Psoas muscle (tissue), 8 donors: ENCODE results near the gene JMJD4. TPM values are rescaled to one million over a fixed set of nuclear protein-coding genes. Genes with fewer than 3 reads are reported as not detected.

Source experiments
- ATAC-seq, 4 donors: fragments of 200-7000 bp; cut with Tn5 transposase; one replicate each; pipeline ENCODE4 v1.9.1; 2020; ENCODE audit warnings: moderate library complexity in 3 of 4, mild to moderate bottlenecking in 2 of 4
- DNase-seq, 2 donors: peaks; one replicate each; pipeline ENCODE4 v3.0.0-alpha.2; 2020
- H3K27ac ChIP-seq: fragments of 200-600 bp; one replicate; pipeline ENCODE4 v1.8.0; 2022
- H3K27me3 ChIP-seq, 3 donors: fragments of 200-600 bp in 1 of 3; one replicate each; pipeline versions ENCODE4 v1.6.1 to v1.8.0; 2013 to 2022; ENCODE audit warnings: low read length in 2 of 3, mild to moderate bottlenecking in 2 of 3, moderate library complexity in 1 of 3; ENCODE audit not compliant: insufficient read depth in 3 of 3
- H3K36me3 ChIP-seq, 2 donors: fragments of 200-600 bp in 1 of 2; one replicate each; pipeline versions ENCODE4 v1.6.1 to v1.8.0; 2013 to 2022; ENCODE audit warnings: low read depth in 1 of 2, mild to moderate bottlenecking in 1 of 2, moderate library complexity in 1 of 2; ENCODE audit not compliant: insufficient read depth in 1 of 2
- H3K4me1 ChIP-seq: fragments of 200-600 bp; one replicate; pipeline ENCODE4 v1.8.0; 2022
- H3K4me3 ChIP-seq: fragments of 200-600 bp; one replicate; pipeline ENCODE4 v1.8.0; 2022; ENCODE audit warnings: mild to moderate bottlenecking
- H3K9me3 ChIP-seq: fragments of 200-600 bp; one replicate; pipeline ENCODE4 v1.8.0; 2022
- WGBS, 3 donors: extraction: QIAGEN DNeasy Blood & Tissue Kit; methylation state at CpG; one replicate each; pipeline versions ENCODE4 v1.1.6 to v1.1.7; 2013; 5-methylcytosine and 5-hydroxymethylcytosine counted together
- intact Hi-C, 2 donors: fragments of 100-400 bp; cut with DNase I; formaldehyde crosslinking; loops; one replicate each; pipeline versions ENCODE4 v1.11.0 to v1.14.2; 2022
- polyA plus RNA-seq, 3 donors: library from polyadenylated mRNA; stranded (reverse); fragments of 200-250 nt; gene quantifications; one replicate each; pipeline ENCODE4 v1.2.3, GENCODE V29; 2013
- total RNA-seq, 4 donors: library from RNA; stranded (reverse); fragmentation: NEBNext Ultra II Directional in 2 of 4; extraction: Animal tissue kit (Norgen Biotek cat#: 25700) in 2 of 4; gene quantifications; one replicate each; pipeline versions ENCODE4 v1.2.1 to v1.2.4, GENCODE V29; 2021 to 2023
- TF ChIP-seq, protein P1 (sequence below): fragments of 200-600 bp; IDR thresholded peaks from one replicate; pipeline ENCODE4 v1.8.0; 2022; ENCODE audit warnings: antibody characterized with exemption
- donor health status: healthy with polysubstance abuse.
- donor health status: DM: no; HTN: no; CAD: no; lungs with moderate emphysema.
- donor health status: Bipolar disorder and iron deficiency.
- donor health status: healthy.
- donor health status: DM: yes; HTN: yes; CAD: no.
- donor health status: DM: no; HTN: no; CAD: no.
- donor health status: DM: no; HTN: no; CAD: no.
- donor health status: DM: yes; HTN: yes; CAD: no.

Gene JMJD4
- total and polyA plus RNA-seq, 7 donors: 9.0 to 20.5 (median 15.3) TPM

DNA sequence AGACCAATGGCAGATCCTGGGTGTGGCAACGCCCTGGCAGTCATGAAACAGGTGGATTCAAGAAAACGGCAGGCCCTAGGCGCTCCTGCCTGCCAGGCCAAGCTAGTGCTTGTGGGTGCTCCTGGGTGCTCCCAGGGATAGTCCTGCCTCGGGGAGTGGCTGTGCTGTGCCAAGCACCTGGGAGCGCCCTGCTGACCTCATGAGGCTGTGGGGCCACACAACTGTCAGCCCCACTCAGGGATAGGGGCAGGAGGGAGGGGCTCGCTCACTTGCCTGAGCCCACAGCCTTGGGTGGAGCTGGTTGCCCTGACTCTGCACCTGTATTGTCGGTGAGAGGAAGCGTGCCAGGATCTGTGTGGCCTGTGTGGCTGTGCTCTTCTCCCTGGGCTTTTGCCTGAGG, 9.6 kb upstream of the JMJD4 start:
- ATAC-seq (no peak), DNase-seq (no peak)
- Histone ChIP-seq H3K36me3 (peaks cover 0 to 12% of the 10 kb centered on the region in 2 donors), H3K27me3 (no peaks in the 10 kb centered on the region), H3K4me1 (peaks cover 11% of the 10 kb centered on the region), H3K27ac (no peak overlapping the region), H3K4me3 (no peak overlapping the region), H3K9me3 (no peaks in the 10 kb centered on the region)
- TF ChIP-seq, protein P1, sequence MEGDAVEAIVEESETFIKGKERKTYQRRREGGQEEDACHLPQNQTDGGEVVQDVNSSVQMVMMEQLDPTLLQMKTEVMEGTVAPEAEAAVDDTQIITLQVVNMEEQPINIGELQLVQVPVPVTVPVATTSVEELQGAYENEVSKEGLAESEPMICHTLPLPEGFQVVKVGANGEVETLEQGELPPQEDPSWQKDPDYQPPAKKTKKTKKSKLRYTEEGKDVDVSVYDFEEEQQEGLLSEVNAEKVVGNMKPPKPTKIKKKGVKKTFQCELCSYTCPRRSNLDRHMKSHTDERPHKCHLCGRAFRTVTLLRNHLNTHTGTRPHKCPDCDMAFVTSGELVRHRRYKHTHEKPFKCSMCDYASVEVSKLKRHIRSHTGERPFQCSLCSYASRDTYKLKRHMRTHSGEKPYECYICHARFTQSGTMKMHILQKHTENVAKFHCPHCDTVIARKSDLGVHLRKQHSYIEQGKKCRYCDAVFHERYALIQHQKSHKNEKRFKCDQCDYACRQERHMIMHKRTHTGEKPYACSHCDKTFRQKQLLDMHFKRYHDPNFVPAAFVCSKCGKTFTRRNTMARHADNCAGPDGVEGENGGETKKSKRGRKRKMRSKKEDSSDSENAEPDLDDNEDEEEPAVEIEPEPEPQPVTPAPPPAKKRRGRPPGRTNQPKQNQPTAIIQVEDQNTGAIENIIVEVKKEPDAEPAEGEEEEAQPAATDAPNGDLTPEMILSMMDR: no peak
- intact Hi-C loops: no loop called here
- 73 to 82% (median 75%) methylated on average over 8 of the region's 8 CpGs for WGBS, 3 donors

DNA sequence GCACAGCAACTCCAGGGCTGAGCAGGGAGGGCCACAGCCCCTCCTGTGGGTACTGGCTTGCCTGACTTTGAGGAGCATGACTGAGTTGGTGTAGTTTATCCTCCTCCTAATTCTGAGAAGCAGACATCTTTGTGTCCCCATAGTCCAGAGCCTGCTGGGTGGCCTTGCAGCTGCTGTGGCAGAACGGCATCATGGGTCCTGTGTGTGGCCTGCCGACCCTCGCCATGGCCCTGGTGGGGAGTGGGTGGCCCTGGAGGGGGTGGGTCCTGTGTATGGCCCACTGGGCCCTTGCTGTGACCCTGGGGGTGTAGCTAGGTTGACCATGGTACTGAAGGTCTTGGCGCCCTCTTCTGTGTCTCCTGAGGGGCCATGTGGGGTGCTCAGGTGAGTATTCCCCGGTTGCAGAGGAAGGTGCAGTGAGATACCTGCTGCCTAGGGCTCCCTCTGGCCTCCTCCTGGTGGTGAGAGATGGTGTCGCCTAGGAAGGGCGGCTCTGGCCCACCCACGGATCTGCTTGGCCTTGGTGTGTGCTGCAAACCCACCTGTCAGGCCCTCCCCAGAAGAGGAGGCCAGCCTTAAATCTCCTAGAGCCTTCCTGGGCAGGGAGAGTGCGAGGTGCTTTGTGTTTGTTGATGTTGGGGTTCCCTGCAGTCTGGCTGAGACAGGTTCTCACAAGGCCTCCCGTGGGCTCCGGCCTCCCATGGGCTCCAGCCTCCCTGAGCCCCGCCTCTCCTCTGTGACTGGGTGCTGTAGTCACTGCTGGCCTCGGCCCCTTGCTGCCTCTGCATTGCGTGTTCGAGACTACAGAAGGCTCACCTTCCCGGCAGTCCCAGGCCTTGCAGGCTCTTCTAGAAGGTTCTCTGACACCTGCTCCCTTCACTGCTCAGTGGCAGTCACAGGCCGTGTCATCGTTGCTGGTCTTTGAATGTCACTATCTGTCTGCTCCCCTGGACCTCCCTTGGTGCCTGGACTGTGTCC, 7.9 kb upstream of the JMJD4 start:
- DNase-seq (no peak), ATAC-seq (no peak)
- Histone ChIP-seq H3K36me3 (peaks cover 0 to 3% of the 10 kb centered on the region in 2 donors), H3K4me1 (peaks cover 7% of the 10 kb centered on the region), H3K27ac (no peak overlapping the region), H3K27me3 (no peaks in the 10 kb centered on the region), H3K9me3 (no peaks in the 10 kb centered on the region), H3K4me3 (no peak overlapping the region)
- intact Hi-C loops: no loop called here
- 88 to 92% (median 89%) methylated on average over 18 of the region's 18 CpGs for WGBS, 3 donors
- TF ChIP-seq, protein P1: no peak

DNA sequence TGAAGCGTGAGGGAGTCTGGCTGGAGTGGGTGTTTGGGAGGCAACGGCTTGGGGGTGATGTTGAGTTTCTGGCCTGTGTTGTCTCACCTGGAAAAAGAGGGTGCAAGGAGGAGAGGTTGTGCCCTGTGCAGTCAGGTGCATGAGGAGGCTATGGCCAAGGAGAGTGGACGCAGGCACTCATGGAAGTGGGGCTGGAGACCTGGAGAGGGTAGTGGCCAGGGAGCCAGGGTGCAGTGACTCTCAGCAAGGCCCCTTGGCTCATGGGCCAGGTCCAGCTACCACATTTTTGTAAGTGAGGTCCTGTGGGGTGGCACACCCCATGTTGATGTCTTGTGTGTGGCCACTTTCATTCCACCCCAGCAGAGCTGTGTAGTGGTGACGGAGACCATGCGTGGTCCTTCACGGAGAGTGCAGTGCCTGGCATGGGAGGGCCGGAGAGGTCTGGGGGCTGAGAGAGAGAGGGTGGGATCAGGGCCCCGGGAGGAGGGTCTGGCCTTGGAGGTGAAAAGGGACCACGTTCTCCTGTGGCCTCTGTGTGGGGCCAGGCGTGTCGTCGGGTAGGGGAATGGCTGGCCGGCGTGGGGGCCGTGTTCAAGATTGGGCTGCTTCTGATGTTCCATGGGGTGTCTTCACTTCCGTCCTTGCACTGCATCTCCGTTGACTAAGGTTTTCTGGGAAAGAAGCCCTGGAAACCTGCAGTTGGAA, 6.2 kb upstream of the JMJD4 start:
- H3K4me1 ChIP-seq: peaks cover 16% of the 10 kb centered on the region

DNA sequence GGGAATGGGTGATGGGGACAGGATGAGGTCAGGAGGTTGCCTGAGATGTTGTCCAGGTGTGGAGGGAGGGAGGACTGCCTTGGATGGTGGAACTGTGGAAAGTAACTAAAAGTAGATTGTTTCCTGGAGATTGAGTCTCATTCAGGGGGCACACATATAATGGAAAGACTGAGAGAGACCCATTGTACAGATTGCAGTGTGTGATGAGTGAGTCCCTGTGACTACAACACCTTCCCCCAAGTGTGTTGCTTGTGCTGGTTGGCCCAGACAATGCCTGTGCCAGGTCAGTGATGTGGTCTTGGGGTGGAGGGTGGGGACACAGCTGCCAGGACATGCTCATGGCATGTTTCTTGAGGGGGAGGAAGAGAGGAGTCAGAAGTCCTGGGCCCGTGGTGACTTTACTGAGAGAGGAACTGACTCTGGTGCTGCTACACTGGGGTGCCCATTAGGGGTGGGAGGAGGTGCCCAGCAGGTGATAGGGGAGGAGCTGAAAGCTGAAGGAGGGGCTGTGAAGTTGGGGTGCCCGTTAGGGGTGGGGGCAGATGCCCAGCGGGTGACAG, 5.4 kb upstream of the JMJD4 start:
- Histone ChIP-seq H3K9me3 (no peaks in the 10 kb centered on the region), H3K4me1 (peaks cover 20% of the 10 kb centered on the region), H3K36me3 (no peaks in the 10 kb centered on the region), H3K27ac (no peak overlapping the region), H3K27me3 (no peaks in the 10 kb centered on the region), H3K4me3 (no peak overlapping the region)
- 75 to 81% (median 75%) methylated on average over 3 of the region's 3 CpGs for WGBS, 3 donors
- TF ChIP-seq, protein P1: no peak
- ATAC-seq: no peak
- intact Hi-C loops: no loop called here
- DNase-seq: no peak

More for the DNA sequence above, 6.2 kb upstream of the JMJD4 start:
- H3K27ac ChIP-seq: no peak overlapping the region
- TF ChIP-seq, protein P1: no peak
- DNase-seq (no peak), ATAC-seq (no peak)
- no peaks in the 10 kb centered on the region for H3K27me3 ChIP-seq
- intact Hi-C loops: no loop called here
- H3K36me3 ChIP-seq: no peaks in the 10 kb centered on the region
- H3K9me3 ChIP-seq: no peaks in the 10 kb centered on the region
- 84 to 94% (median 88%) methylated on average over 17 of the region's 17 CpGs for WGBS, 3 donors
- H3K4me3 ChIP-seq: no peak overlapping the region
